SHP77 treated with DMSO at 0.1 percent for 48 hours (cell line): ENCODE data around the gene GRID1.
"Not testable (repeated sequence)": the region's sequence is repeated elsewhere in the genome, so short reads cannot be mapped to it uniquely, and the experiment has no call there.

Source experiments
- DNase-seq: peaks from one replicate; lab custom pipeline; 2025; lab: John Stamatoyannopoulos, UW

Gene GRID1

DNA sequence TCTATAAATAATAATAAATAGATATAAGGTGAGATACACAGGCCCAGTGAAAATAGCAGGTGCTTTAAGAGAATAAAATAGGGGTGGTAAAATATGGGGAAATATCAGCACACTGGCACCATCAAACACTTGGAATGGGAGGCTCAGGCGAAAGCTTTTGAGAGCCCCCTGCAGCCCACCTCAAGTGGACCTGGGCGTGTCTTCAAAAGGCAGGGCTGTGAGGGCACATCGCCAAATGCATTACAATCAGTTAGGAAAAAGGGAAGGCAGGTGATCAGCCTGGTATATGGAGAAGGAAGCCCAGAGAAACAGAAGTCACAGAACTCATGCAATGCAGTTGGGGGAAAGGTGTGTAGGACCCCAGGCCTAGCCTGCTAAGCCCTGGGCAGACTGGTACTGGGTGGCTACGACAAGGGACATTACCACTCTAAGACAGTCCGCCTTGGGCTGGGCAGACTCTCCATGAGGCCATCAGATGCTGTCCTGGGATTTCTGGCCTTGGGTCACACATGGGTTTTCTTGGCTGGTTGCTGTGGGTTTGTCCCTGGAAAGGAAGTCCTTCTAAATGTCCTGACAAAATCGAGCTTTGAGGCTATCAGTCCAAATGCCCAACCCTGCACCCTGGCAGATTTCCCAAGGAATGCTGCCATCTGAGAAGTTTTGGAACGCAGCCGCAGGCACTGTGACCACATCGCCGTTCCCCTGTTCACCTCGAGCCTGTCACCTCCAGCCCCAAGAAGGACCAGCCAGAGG lies 330.6 kb downstream of the GRID1 start:
- DNase-seq = no peak

DNA sequence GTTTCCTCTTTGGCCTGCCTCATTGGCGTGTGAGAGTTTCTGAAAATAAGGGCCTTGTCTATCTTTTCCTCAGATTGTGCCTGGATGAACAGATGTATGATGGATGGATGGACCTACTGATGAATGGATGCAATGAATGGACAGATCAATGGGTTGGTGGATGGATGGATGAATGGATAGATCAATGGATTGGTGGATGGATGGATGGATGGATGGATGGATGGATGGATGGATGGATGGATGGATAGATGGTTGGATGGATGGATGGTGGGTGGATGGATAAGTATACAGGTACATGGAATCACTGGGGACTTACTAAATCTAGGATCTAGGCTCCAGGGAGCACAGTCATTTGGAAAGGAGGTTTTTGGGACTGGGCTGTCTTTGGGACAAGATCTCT lies 331.9 kb downstream of the GRID1 start:
- no peak for DNase-seq

DNA sequence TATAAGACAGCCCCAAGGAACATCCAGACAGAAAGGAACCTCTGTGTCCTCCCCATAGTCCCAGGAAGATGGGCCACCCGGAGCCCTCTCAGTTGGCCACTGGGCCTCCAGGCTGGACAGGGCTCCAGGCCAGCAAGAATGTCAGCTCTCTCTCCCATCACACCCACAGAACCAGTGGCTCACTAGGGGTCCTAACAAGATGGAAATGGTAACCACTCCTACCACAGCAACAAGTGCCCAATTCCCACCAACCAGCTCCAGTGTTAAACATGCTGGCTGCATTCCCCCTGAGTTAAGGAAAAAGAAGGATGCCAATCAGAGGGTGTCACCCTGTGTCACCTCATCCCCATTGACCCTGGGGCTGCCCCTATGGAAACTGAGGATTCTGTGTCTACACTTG lies 333.0 kb downstream of the GRID1 start:
- DNase-seq = no peak

DNA sequence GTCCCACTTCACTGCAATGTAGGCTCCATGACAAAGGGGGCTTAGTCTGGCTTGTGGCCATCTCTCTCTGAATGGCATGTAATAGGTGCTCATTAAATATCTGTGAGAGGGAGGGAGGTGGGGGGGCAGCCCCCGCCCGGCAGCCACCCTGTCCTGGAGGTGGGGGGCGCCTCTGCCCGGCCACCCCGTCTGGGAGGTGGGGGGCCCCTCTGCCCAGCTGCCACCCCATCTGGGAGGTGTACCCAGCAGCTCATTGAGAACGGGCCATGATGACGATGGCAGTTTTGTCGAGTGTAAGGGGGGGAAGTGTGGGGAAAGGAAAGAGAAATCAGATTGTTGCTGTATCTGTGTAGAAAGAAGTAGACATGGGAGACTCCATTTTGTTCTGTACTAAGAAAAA lies 334.5 kb downstream of the GRID1 start:
- DNase-seq = not testable (repeated sequence)

DNA sequence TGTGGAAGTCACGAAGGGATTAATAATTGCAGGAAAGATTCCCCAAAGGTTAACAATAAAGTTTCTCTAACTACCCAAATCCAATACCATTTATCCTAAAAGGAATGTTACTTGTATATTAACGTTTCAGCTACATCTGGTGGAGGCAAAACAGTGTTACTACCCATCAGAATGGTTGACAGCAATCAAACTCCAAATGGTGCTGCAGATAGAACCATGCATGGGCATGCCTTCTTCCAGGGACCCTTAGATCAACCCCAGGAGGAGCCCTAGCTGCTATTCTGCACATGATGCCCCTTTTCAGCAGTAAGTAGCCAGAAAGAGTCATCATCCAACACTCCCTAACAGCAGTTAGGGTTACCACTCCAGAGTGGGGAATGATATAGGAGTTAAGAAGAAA lies 336.3 kb downstream of the GRID1 start:
- no peak for DNase-seq

DNA sequence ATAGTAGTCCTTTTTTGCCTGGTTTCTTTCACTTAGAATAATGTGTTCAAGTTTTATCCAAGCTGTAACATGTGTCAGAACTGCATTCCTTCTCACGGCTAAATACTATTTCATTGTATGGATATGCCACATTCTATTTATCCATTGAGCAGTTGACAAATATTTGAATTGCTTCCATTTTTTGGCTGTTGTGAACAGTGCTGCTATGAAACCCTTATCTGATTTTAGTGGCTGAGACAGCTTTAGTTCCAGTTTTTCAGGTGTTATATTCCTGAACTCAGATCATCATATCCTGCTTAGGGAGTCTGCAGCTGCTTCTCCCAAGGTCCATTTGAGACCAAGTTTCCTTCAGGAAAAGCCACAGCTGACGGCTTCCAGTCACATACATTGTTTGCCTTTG lies 339.2 kb downstream of the GRID1 start:
- DNase-seq = no peak

DNA sequence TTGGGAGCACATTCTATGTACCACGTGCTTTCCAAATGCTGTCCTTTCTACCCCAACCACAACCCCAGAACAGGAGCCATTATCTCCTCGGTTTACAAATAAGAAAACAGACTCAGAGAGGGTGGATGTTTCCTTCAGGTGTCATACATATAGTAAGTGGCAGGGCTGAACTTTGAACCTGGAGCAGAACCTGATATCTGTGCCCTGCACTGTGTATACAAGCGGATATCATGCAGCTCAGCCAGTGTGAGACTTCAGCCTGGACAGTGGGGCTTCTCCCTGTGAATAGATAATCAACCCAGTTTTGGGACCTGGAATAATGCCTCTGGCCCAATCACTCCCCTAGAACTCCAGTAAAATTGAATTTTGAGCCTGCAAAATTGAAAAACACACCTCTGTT lies 341.1 kb downstream of the GRID1 start:
- no peak for DNase-seq

DNA sequence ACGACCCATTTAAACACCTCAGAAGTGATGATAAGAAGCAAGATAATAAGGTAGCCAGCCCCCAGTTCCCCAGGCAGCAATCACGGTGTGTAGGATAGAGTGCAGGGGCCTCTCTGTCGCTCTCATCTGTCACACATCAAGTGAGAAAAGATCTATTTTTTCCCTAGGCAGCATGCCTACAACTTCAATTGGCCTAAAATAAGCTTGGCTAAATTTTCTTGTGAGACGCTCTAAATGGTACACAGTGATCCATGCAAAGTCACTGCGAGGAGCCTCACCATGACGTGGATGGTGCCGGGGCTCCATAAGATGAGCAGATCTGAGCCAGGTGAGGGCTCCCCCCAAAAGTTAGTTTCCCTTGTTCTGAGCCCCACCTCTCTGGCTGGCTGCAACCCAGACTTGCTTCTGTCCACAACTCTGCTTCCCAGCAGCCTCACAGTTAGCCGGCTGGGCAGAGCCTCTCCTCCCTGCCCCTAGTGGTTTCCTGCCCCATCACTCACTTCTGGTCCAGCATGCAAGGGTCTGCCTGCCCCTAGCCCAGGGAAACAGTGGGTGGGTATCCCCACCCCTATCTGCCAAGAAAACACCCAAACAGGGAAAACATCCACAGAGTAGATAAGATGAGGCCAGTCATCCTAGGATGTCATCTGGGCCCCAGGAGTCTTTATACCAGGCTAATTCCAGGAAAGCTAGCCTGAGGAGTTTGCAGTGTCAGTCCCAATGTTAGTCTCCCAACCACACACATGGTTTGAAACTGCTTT lies 342.1 kb downstream of the GRID1 start:
- DNase-seq = no peak

DNA sequence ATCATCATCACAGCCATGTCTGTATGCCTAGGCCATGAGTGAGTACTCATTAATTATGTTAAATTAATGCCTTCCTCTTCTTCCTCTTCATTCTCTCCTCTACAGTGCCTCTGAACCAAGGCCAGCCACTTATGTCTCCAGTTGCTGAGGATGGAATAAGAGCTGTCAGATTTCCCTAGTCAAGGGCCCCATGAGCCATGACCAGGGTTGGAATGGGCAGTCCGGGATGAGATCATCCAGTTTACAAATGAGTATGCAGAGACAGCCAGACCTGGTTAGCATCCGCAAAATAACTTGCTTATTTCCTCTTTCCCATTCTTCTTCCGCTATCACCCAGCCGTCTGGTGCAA lies 342.7 kb downstream of the GRID1 start:
- DNase-seq = no peak

DNA sequence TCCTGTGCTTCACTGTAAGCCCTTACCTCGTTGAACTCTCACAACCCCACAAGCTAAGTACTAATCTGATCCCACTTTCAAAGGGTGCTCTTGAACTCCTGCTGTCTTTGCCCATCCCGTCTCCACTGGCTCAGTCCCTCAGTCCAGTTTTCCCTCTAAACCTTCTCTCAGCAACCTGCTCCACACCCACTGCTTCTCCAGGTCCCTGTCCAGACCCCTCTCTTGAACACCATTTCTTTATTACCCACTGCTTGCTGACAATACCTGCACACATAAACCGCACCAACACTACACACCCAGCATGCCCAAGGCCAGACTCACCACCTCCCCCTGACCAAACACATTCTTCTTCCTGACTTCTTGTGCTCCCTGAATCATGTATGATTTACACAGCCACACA lies 343.3 kb downstream of the GRID1 start:
- DNase-seq = no peak

DNA sequence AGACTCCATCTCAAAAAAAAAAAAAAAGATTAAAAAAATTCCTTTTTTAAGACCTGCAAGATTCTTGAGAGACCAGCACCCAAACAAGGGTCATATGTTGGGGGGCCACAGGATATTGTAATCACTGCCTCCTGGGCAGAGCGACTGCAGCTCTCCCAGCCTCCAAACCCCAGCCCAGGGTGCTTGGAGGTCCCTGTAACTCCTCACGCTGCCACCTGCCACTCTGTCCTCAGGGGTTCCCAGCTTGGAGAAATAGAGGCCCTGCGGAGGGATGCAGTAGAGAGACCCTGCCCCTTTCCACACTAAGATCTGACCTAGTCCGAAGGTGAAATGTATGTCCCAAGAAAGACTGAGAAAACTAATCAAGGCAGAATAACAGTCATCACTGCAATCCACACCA lies 343.7 kb downstream of the GRID1 start:
- DNase-seq = no peak

DNA sequence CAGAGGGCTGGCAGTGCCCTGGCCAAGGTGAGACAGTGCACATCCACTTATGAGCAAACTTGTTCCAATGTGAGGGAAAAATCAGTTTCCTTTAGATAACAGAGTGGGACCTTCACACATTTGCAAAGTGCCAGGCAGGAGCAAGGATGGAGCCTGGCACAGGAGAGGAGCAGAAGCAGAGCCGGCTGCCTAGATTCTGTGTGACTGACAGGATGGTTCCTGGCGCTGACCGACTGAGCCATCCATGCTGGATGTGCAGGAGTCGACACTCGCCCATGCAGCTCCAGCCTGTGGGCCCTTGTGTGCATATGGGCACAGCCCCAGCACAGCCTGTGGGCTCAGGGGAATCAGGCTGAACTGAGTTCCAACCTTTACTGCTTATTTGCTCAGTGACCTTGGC lies 346.5 kb downstream of the GRID1 start:
- no peak for DNase-seq

DNA sequence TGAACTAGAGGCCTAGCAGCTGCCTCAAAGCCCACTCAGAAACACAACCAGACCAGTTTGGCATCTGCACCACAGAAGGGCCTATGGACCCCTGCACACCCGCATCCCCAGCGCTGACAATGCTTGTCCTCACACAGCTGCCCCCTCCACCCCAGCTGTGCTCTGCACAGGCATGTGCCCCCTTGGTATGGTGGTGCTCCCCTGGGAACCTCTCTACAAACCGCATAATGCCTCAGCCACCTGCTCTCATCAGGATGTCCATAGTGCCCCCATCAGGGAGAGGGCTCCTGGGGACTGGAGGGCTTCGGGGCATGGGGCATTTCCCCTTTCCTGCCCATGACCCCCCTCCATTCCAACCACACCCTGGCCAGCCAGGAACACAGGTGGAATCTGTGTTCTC lies 347.5 kb downstream of the GRID1 start:
- no peak for DNase-seq

DNA sequence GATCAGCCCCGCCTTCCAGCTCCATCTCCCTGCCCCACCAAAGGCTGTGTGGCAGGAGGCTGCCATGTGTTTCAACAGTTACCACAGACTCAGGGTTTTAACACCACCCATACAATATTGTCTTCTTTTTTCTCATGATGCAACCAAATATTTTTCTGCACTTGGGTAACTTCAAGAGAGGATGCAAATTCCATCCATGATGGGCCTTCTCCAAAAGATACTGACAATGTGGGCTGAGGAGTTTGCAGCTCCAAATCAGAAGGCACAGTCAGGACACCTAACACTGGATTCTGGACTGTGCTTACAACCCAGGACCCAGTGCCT lies 347.9 kb downstream of the GRID1 start:
- DNase-seq = no peak

DNA sequence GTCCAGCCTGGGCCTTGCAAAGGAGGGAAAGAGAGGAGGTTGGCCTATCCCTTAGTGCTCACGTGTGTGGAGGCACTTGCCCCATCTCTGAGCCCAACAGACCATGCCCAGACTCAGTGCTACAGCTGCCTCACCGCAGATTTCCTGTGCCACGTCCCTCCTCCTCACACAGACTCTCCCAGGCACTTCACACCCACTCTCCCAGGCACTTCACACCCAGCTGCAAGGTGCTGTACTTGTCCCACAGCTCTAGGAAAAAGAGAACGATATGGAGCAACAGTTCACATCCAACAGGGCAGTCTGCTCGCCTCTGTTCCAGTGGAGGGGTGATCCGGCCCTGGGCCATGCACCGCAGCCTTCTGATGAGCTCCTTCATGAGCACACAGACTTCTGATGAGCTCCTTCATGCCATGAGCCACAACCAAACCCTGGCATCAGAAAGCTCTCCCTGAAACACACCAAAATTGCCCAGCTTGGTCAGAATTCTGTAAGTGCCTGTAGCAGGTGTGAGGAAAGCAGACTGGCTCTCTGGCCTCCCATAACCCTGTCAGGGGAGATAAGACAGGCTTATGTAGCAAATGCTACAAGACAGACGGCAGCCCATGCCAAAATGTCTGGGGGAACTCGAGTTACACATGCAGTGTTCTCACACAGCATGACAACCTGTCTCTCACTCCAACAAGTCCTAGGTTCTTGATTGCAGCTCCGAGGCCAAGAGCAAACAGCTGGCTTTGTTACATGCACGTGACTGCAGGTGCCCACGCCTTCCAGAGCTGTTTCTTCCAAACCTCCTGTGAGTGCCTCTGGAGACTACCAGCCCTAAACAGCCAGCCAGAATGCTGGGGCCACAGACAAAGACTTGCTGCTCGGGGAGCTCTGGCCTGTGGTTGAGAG lies 348.5 kb downstream of the GRID1 start:
- DNase-seq = no peak

DNA sequence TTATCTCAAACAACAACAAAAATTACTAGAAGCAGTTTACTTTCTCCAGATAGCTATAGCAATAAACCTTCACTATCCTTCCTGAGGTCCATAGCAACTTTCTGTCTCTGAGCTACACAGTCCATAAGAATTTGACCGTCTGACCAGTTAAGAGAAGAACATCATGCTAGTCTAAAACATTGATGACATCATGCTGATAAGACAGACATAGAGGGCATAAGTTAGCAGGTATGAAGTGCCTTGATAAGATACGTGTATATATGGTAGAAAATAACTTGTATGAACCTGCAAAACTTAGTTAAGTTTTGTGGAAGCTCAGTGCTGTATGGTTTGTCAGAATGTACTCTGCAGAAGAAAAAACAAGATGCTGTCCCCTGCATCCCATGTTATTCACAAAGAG lies 353.0 kb downstream of the GRID1 start:
- no peak for DNase-seq

DNA sequence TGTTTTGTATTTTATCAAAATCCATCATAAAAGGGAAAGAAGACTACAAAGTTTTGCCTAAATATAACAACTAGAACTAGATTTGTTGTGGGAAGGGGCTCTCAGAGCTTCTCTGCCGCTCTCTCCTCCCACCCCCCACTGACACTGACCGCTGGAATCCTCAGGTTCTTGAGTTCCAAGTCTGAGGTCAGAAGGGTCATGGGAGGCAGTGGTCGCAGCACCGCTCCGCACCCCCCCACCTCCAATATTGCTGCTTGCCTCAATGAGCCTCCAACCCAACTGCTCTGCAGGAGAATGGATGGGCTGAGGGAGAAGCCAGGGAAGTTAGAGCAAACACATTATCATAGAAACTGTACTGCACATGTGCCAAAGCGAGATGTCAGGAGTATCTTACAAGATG lies 359.4 kb downstream of the GRID1 start:
- no peak for DNase-seq

DNA sequence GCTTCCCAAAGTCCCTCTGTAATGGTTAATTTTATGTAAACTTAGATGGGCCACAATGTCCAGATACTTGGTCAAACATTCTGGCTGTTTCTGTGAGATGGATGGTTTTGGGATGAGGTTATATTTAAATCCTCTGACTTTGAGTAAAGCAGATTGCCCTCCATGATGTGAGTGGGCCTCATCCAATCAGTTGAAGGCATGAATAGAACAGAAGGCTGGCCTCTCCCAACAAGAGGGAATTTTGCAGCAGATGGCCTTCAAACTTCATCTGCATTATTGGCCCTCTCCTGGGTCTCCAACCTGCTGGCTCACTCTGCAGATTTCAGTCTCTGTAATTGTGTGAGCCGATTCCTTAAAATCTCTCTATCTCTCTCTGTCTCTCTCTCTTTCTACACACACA lies 362.3 kb downstream of the GRID1 start:
- DNase-seq = no peak

DNA sequence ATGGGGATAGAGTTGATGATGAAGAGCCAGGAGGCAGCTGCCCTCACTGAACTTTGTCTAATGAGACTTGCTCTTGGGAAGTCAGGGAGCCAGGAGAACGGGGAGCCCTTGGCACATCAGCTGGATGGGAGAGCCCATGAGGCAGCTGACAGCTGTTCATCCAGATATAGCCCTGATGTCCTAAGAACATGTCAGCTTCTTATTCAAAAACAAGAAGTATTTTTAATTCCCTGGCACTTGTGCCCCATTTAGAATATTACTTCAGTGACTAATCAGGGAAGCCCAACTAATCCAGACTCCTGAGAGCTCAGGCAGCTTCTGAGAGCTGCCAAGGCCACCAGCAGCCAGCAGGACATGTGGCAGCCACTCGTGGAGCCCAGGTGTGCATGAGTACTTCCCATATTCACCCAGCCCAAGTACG lies 363.4 kb downstream of the GRID1 start:
- no peak for DNase-seq

DNA sequence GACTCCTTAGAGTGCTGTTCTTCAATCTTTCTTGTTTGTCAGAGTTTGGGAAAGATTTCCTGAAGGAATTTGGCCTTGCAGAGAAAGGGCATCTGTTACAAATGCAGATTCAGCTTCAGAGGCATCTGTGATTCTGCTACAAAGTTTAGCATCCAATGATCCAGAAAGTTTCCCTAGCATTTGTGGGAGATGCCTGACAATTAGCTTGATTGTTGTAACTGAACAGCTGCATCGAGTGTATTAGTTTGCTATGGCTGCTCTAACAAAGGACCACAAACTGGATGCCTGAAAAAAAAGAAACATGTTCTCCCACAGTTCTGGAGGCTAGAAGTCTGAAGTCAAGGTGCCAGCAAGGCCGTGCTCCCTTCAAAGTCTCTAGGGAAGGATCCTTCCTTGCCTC lies 365.1 kb downstream of the GRID1 start:
- DNase-seq = no peak

DNA sequence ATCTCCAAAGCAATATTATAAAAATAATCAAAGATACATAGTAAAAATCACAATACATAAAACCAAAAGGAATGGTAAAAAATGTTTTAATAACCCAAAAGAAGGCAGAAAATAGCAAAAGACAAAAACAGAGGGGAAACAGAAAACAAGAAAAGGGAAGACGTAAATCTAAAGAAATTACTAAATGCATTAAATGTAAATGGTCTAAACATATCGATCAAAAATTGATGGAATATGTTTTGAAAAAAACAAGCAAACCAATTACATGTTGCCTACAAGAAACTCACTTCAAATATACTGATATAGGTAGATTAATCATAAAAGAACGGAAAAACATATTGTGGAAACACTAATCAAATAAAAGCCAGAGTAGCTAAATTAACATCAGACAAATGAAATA lies 369.1 kb downstream of the GRID1 start:
- DNase-seq = no peak

DNA sequence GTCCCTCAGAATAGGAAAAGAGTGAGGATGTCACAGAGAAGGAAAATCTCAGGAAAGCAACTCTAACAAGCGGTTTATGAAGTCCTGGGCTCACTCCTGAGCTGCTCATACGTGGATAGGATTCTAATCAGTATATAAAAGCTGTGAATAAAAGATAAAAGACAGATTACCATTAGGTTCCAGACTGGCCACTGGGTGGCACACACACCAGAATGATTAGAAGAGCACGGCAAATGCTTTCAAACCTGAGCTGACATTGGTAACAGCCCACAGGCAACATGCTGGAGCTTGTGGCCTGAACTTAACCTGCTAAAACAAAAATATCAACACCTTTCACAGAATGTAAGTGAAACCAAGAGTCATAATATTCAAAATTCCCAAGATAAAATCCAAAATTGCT lies 370.8 kb downstream of the GRID1 start:
- no peak for DNase-seq
